Ovary (tissue), 1 donor: Measurements from ENCODE around the gene PLEKHA8.

ENCODE experiments used
- EP300 ChIP-seq: sonication (generic); formaldehyde crosslinking; IDR thresholded peaks from one replicate; pipeline ENCODE4 v1.6.1; 2017; ENCODE audit warnings: antibody characterized with exemption
- POLR2A ChIP-seq: fragments of 450-650 bp; IDR thresholded peaks from one replicate; pipeline ENCODE4 v1.6.1; 2017; ENCODE audit warnings: antibody characterized with exemption, mild to moderate bottlenecking, moderate library complexity

GRCh38 chr7:30112103-30112713, 84.0 kb downstream of the PLEKHA8 start:
- TF ChIP-seq EP300 (no peak), POLR2A (no peak)
